ENCODE results near the gene GLI1. TPM values are rescaled to one million over a fixed set of nuclear protein-coding genes. Genes with fewer than 3 reads are reported as not detected.
"Not testable (repeated sequence)": the region's sequence is repeated elsewhere in the genome, so short reads cannot be mapped to it uniquely, and the experiment has no call there.

GLI1 gene
- total RNA-seq, 2 donors from 2014 or later: 1.2 TPM; not detected in 1

DNA sequence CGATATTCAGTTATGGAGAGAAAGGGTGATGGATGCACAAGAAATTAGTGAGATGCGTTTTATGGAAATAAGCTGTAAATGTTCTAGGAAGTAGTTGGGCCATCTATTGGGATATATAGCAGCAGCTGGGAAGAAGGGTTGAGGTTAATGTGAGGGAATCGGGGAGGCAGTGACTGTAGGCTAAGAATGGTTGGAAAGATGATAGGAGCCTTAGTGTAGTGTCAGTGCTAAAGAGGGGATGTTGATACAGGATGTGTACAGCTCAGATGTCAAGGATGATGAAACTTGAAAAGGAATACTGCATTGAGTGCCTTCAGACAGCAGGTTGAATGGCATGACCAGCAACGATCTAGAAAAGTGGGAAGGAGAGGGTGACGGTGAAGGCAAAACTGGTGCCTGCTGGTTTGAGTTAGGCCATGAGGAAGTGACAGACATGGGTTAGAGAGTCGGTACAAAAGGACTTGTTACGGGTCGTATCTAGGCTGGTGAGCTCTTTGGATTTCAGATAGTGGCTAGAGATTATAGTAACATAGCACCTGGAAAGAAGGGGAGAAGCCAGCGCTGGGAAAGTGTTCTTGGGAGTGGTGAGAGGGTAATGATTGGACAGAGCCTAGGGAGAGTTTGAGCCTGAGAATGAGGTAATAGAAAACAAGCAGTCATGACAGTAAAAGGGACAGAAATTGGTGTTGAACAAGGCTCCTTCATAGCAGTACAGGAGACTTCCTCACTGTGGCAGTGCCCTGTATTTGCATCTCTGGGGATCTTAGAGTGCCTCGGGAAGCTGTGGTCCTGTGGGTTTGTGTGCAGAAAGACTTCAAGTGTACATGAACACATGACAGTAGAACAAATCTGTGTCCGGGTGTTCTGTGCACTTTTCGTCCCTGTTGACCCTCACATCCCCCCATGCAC is 37.9 kb downstream of the GLI1 start:
- TF ChIP-seq, protein P1, sequence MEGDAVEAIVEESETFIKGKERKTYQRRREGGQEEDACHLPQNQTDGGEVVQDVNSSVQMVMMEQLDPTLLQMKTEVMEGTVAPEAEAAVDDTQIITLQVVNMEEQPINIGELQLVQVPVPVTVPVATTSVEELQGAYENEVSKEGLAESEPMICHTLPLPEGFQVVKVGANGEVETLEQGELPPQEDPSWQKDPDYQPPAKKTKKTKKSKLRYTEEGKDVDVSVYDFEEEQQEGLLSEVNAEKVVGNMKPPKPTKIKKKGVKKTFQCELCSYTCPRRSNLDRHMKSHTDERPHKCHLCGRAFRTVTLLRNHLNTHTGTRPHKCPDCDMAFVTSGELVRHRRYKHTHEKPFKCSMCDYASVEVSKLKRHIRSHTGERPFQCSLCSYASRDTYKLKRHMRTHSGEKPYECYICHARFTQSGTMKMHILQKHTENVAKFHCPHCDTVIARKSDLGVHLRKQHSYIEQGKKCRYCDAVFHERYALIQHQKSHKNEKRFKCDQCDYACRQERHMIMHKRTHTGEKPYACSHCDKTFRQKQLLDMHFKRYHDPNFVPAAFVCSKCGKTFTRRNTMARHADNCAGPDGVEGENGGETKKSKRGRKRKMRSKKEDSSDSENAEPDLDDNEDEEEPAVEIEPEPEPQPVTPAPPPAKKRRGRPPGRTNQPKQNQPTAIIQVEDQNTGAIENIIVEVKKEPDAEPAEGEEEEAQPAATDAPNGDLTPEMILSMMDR (IDR thresholded peaks at IDR 0.05): no peak
- H3K9me3 ChIP-seq: no peaks in the 10 kb centered on the region
- no peaks in the 10 kb centered on the region for H3K4me1 ChIP-seq
- no peak for DNase-seq (ENCODE audit: low spot score)
- H3K27ac ChIP-seq: no peak overlapping the region
- peaks cover 54% of the 10 kb centered on the region for H3K36me3 ChIP-seq
- no peak overlapping the region for H3K4me3 ChIP-seq
- no peaks in the 10 kb centered on the region for H3K27me3 ChIP-seq

DNA sequence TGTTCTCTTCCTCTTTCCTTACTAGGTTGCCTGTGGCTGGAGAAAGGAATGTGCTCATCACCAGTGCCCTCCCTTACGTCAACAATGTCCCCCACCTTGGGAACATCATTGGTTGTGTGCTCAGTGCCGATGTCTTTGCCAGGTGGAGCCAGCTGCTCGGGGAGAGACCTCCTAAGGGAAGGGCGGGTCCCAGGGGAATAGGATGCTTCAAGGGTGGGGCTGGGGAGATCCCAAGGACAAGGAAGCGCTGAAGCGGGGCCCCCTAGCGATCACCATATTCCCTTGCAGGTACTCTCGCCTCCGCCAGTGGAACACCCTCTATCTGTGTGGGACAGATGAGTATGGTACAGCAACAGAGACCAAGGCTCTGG is 38.5 kb downstream of the GLI1 start:
- no peak for DNase-seq (ENCODE audit: low spot score)
- H3K36me3 ChIP-seq: peaks cover 54% of the 10 kb centered on the region
- TF ChIP-seq, protein P1 (IDR thresholded peaks at IDR 0.05): no peak

DNA sequence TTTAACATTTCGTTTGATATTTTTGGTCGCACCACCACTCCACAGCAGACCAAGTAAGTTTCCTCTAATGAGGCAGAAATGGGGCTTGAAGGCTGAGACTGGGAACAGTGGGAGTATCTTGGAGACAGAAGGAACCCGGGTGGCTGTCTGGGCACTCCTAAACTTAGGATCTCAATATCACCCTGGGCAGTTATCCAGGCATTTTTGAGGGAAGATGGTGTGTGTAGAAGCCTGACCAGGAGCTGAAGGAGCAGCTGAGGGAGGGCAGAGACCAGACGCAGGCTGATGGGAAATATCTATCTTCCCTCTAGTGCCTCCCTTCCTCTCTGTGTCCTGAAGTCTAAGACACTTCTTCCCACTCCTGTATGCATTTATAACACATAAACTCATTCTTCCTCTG is 39.0 kb downstream of the GLI1 start:
- Histone ChIP-seq H3K36me3 (peaks cover 54% of the 10 kb centered on the region), H3K4me3 (no peak overlapping the region), H3K9me3 (no peaks in the 10 kb centered on the region), H3K27me3 (no peaks in the 10 kb centered on the region), H3K4me1 (no peaks in the 10 kb centered on the region), H3K27ac (no peak overlapping the region)
- no peak for DNase-seq (ENCODE audit: low spot score)
- TF ChIP-seq, protein P1 (IDR thresholded peaks at IDR 0.05): no peak

More for the DNA sequence above, 38.5 kb downstream of the GLI1 start:
- Histone ChIP-seq H3K4me1 (no peaks in the 10 kb centered on the region), H3K9me3 (no peaks in the 10 kb centered on the region), H3K4me3 (no peak overlapping the region), H3K27me3 (no peaks in the 10 kb centered on the region), H3K27ac (no peak overlapping the region)

DNA sequence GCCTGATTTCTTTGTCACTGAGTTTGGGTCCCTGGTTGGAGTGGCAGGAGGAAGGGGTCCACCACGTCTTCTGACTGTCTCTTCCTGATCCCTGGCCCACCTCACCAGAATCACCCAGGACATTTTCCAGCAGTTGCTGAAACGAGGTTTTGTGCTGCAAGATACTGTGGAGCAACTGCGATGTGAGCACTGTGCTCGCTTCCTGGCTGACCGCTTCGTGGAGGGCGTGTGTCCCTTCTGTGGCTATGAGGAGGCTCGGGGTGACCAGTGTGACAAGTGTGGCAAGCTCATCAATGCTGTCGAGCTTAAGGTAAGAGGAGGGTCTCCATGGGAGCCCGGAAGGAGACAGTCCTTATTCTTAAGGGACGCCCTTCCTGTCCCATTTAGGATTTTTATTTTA is 40.6 kb downstream of the GLI1 start:
- Histone ChIP-seq H3K4me1 (no peaks in the 10 kb centered on the region), H3K36me3 (peaks cover 66% of the 10 kb centered on the region), H3K4me3 (no peak overlapping the region), H3K27me3 (no peaks in the 10 kb centered on the region), H3K9me3 (no peaks in the 10 kb centered on the region), H3K27ac (no peak overlapping the region)
- TF ChIP-seq, protein P1 (IDR thresholded peaks at IDR 0.05): no peak
- DNase-seq (ENCODE audit: low spot score): no peak

DNA sequence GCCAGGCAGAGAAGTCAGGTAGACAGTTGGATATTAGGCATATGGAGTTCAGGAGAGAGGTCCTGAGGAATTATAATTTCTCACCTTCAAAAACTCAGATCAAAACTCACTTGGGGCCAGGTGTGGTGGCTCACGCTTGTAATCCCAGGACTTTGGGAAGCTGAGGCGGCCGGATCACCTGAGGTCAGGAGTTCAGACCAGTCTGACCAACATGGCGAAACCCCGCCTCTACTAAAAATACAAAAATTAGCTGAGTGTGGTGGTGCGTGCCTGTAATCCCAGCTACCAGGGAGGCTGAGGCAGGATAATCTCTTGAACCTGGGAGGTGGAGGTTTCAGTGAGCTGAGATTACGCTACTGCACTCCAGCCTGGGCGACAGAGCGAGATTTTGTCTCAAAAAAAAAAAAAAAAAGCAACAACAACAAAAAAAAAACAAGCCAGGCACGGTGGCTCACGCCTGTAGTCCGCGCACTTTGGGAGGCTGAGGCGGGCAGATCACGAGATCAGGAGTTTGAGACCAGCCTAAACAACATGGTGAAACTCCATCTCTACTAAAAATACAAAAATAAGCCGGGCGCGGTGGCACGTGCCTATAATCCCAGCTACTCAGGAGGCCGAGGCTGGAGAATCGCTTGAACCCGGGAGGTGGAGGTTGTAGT is 42.9 kb downstream of the GLI1 start:
- not testable (repeated sequence) for H3K27me3 ChIP-seq; H3K4me1 ChIP-seq; DNase-seq (ENCODE audit: low spot score); H3K27ac ChIP-seq; H3K9me3 ChIP-seq; H3K4me3 ChIP-seq
- peaks cover 74% of the 10 kb centered on the region for H3K36me3 ChIP-seq

DNA sequence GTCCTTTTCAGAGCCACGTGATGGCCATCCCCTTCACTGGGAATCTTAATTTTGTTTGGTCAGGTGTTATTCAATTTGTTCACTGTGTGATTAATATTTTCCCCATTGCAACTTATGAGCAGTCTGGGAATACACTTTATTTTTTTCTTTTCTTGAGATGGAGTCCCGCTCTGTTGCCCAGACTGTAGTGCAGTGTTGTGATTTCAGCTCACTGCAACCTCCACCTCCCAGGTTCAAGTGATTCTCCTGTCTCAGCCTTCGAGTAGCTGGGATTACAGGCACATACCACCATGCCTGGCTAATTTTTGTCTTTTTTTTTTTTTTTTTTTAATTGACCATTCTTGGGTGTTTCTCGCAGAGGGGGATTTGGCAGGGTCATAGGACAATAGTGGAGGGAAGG is 47.0 kb downstream of the GLI1 start:
- not testable (repeated sequence) for DNase-seq (ENCODE audit: low spot score); H3K9me3 ChIP-seq; H3K4me3 ChIP-seq; H3K4me1 ChIP-seq; H3K27me3 ChIP-seq; H3K27ac ChIP-seq
- H3K36me3 ChIP-seq: peaks cover 49% of the 10 kb centered on the region

DNA sequence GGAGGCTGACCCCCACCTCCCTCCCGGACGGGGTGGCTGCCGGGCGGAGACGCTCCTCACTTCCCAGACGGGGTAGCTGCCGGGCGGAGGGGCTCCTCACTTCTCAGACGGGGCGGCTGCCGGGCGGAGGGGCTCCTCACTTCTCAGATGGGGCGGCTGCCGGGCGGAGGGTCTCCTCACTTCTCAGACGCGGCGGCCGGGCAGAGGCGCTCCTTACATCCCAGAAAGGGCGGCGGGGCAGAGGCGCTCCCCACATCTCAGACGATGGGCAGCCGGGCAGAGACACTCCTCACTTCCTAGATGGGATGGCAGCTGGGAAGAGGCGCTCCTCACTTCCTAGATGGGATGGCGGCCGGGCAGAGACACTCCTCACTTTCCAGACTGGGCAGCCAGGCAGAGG is 48.2 kb downstream of the GLI1 start:
- H3K4me3 ChIP-seq; H3K9me3 ChIP-seq; H3K27ac ChIP-seq; H3K4me1 ChIP-seq; H3K27me3 ChIP-seq; DNase-seq (ENCODE audit: low spot score): not testable (repeated sequence)
- H3K36me3 ChIP-seq: peaks cover 54% of the 10 kb centered on the region

All from right atrium auricular region (tissue), 2 donors.